Measurements from ENCODE around the gene DLGAP4. TPM values are rescaled to one million over a fixed set of nuclear protein-coding genes. Genes with fewer than 3 reads are reported as not detected.

Gene DLGAP4
- total RNA-seq, 4 donors from 2014 or later = 33.5 to 159 (median 56.6) TPM

- no peak overlapping the region for H3K4me3 ChIP-seq
- no peak overlapping the region for H3K27ac ChIP-seq
- TF ChIP-seq EP300 (IDR thresholded peaks at IDR 0.05; ENCODE audit: low read depth) (no peak), CTCF (IDR thresholded peaks at IDR 0.05) (no peak), POLR2AphosphoS5 (IDR thresholded peaks at IDR 0.05) (no peak), POLR2A (IDR thresholded peaks at IDR 0.05) (no peak)
- no peaks in the 10 kb centered on the region for H3K36me3 ChIP-seq
- in situ Hi-C loops (cut with MboI; ENCODE audit: low pct_ligation_motif_present in 1 of 4, low pct_unique_long_range_greater_than_20kb in 1 of 4, low sequenced_read_pairs in 3 of 4) (no loop called here), intact Hi-C loops (cut with DNase I; ENCODE audit: low total_unique reads) (no loop called here)
- H3K4me1 ChIP-seq = no peaks in the 10 kb centered on the region
- WGBS, 2 donors (ENCODE audit: low coverage in 1 of 2) = 63% methylated on average over 2 of the region's 2 CpGs; no CpG with 5 or more reads in 1 of the 2 donors
- no peaks in the 10 kb centered on the region for H3K27me3 ChIP-seq
- no peak for DNase-seq
- H3K9me3 ChIP-seq = no peaks in the 10 kb centered on the region
These were observed 84.1 kb downstream of the DLGAP4 start for GRCh38 chr20:36390269-36390668.

GRCh38 chr20:36390719-36391415, 84.7 kb downstream of the DLGAP4 start:
- Histone ChIP-seq H3K27ac (no peak overlapping the region), H3K4me3 (no peak overlapping the region), H3K36me3 (no peaks in the 10 kb centered on the region), H3K9me3 (no peaks in the 10 kb centered on the region), H3K27me3 (no peaks in the 10 kb centered on the region), H3K4me1 (no peaks in the 10 kb centered on the region)
- intact Hi-C loops (cut with DNase I; ENCODE audit: low total_unique reads) (no loop called here), in situ Hi-C loops (cut with MboI; ENCODE audit: low pct_ligation_motif_present in 1 of 4, low pct_unique_long_range_greater_than_20kb in 1 of 4, low sequenced_read_pairs in 3 of 4) (no loop called here)
- 51 to 60% methylated on average over 3 to 5 of the region's 6 CpGs for WGBS, 2 donors (ENCODE audit: low coverage in 1 of 2)
- TF ChIP-seq POLR2AphosphoS5 (IDR thresholded peaks at IDR 0.05) (no peak), EP300 (IDR thresholded peaks at IDR 0.05; ENCODE audit: low read depth) (no peak), POLR2A (IDR thresholded peaks at IDR 0.05) (no peak), CTCF (IDR thresholded peaks at IDR 0.05) (no peak)
- no peak for DNase-seq

- TF ChIP-seq POLR2A (IDR thresholded peaks at IDR 0.05) (no peak), EP300 (IDR thresholded peaks at IDR 0.05; ENCODE audit: low read depth) (no peak), POLR2AphosphoS5 (IDR thresholded peaks at IDR 0.05) (no peak), CTCF (IDR thresholded peaks at IDR 0.05) (no peak)
- in situ Hi-C loops (cut with MboI; ENCODE audit: low pct_ligation_motif_present in 1 of 4, low pct_unique_long_range_greater_than_20kb in 1 of 4, low sequenced_read_pairs in 3 of 4) = no loop called here
- no peak overlapping the region for H3K27ac ChIP-seq
- DNase-seq = no peak
- no peak overlapping the region for H3K4me3 ChIP-seq
- 39% methylated on average over 5 of the region's 5 CpGs; no CpG with 5 or more reads in 1 of the 2 donors for WGBS, 2 donors (ENCODE audit: low coverage in 1 of 2)
- H3K4me1 ChIP-seq = no peaks in the 10 kb centered on the region
- no peaks in the 10 kb centered on the region for H3K36me3 ChIP-seq
- intact Hi-C loops (cut with DNase I; ENCODE audit: low total_unique reads) = no loop called here
- H3K27me3 ChIP-seq = no peaks in the 10 kb centered on the region
- no peaks in the 10 kb centered on the region for H3K9me3 ChIP-seq
These were observed 85.3 kb downstream of the DLGAP4 start for GRCh38 chr20:36391456-36391855.

GRCh38 chr20:36391955-36392354, 85.8 kb downstream of the DLGAP4 start:
- Histone ChIP-seq H3K27me3 (no peaks in the 10 kb centered on the region), H3K4me3 (no peak overlapping the region), H3K27ac (no peak overlapping the region), H3K36me3 (no peaks in the 10 kb centered on the region), H3K9me3 (no peaks in the 10 kb centered on the region), H3K4me1 (no peaks in the 10 kb centered on the region)
- TF ChIP-seq EP300 (IDR thresholded peaks at IDR 0.05; ENCODE audit: low read depth) (no peak), POLR2AphosphoS5 (IDR thresholded peaks at IDR 0.05) (no peak), CTCF (IDR thresholded peaks at IDR 0.05) (no peak), POLR2A (IDR thresholded peaks at IDR 0.05) (no peak)
- 42 to 54% methylated on average over 4 to 5 of the region's 5 CpGs for WGBS, 2 donors (ENCODE audit: low coverage in 1 of 2)
- no peak for DNase-seq
- in situ Hi-C loops (cut with MboI; ENCODE audit: low pct_ligation_motif_present in 1 of 4, low pct_unique_long_range_greater_than_20kb in 1 of 4, low sequenced_read_pairs in 3 of 4) = no loop called here
- intact Hi-C loops (cut with DNase I; ENCODE audit: low total_unique reads) = no loop called here
